ENCODE data around the gene GLO1. TPM values are rescaled to one million over a fixed set of nuclear protein-coding genes. Genes with fewer than 3 reads are reported as not detected.

Gene GLO1
- total RNA-seq, 4 donors from 2014 or later: 60.6 to 85.4 (median 72.9) TPM

DNA sequence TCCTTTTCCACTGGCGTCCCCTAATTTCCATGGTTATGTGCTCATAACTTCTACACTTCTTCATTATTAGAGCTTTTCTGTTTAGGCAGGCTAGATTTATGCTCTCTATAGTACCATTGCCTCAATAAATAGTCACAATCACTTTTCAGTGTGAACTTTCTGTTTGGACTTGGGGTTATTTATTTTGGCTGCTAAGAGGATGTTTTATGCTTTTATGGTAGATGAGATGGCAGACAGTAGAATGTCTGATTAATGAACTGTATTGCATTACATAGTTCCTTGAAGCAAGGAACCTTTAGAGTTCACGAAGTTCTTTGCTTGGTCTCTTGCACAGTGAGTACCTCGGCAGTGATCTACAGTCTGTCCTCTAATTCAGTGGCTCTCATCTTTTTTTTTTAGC is 19.1 kb upstream of the GLO1 start:
- TF ChIP-seq, protein P1, sequence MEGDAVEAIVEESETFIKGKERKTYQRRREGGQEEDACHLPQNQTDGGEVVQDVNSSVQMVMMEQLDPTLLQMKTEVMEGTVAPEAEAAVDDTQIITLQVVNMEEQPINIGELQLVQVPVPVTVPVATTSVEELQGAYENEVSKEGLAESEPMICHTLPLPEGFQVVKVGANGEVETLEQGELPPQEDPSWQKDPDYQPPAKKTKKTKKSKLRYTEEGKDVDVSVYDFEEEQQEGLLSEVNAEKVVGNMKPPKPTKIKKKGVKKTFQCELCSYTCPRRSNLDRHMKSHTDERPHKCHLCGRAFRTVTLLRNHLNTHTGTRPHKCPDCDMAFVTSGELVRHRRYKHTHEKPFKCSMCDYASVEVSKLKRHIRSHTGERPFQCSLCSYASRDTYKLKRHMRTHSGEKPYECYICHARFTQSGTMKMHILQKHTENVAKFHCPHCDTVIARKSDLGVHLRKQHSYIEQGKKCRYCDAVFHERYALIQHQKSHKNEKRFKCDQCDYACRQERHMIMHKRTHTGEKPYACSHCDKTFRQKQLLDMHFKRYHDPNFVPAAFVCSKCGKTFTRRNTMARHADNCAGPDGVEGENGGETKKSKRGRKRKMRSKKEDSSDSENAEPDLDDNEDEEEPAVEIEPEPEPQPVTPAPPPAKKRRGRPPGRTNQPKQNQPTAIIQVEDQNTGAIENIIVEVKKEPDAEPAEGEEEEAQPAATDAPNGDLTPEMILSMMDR (IDR thresholded peaks at IDR 0.05): no peak
- no peak for ATAC-seq (ENCODE audit: low FRiP score)
- no peak for DNase-seq (ENCODE audit: low spot score)

DNA sequence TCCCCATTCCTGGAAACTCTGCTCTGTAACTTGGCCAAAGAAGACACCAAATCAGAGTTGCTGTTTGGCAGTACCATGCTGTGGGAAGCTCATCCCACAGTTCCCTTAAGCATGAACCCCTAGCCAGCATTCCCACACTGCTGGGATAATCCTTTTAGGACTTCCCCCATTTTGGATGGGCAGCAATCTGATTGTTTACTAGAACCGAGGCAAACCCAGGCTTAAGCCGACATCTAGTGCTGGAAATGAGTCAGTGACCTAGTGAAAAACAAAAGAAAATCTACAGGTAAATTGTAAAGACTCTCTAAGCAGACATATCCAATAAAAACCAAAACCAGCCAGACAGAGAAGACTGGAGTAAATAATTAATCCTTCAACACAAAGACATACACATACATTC is 17.4 kb upstream of the GLO1 start:
- TF ChIP-seq, protein P1 (IDR thresholded peaks at IDR 0.05): no peak
- ATAC-seq (ENCODE audit: low FRiP score): no peak
- no peak for DNase-seq (ENCODE audit: low spot score)

DNA sequence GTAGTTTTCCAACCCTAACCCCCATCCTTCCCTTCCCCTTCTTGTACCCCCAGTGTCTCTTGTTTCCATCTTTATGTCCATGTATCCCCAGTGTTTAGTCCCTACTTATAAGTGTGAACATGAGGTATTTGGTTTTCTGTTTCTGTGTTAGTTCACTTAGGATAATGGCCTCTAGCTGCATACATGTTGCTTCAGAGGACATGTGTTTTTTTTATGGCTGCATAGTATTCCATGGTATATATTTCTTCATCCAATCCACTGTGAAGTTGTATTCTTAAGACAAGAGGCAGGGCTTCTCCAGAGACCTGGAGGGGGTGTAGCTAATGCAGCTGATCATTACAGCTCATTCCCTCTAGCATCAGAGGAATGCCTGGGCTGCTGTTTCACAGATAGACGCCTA is 16.4 kb upstream of the GLO1 start:
- ATAC-seq (ENCODE audit: low FRiP score): no peak
- no peak for DNase-seq (ENCODE audit: low spot score)
- TF ChIP-seq, protein P1 (IDR thresholded peaks at IDR 0.05): no peak

DNA sequence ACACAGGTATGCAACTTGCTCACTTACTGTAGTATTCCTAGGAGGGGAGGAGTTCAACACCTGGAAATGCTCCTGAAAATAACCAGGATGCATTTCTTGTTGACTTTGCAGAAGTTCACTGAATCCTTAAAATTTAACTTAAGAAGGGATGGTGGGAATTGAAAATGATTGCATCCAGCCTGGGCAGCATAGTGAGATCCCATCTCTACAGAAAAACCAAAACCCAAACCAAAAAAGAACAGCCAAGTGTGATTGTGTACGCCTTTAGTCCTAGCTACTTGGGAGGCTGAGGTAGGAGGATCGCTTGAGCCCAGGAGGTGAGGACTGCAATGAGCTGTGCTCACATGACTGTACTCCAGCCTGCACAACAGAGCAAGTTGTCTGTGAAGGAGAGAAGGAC is 13.9 kb upstream of the GLO1 start:
- TF ChIP-seq, protein P1 (IDR thresholded peaks at IDR 0.05): no peak
- ATAC-seq (ENCODE audit: low FRiP score) (no peak), DNase-seq (ENCODE audit: low spot score) (no peak)

DNA sequence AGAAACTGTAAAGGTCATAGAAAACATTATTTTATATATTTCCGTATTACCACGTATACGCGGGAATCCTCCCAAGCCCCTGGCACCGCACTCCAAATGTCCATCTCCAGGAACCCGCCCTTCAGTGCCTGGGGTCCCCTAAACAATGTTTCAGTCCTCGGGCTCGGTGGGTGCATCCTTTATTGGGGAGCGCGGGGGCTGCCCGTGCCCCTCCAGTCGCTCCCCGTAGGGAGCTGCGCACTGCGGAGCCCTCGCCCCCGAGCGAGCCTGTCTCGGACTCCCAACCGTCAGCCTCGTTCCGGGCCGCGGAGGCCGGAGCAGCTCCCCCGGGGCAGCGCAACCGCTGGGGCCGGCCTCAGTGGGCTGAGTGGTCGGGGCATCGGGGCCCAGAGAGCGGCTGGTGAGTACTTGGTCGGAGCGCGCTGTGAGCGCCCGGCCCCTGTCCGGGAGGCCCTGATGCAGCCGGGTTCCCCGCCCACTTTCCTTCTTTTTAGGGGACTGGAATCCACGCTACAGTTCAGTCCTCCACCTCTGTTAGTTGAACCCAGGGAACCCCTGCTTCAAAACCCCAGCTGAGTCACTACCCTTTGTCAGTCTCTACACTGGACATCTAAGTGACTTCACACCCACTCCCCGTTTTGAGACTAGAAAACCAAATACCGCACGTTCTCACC is 12.2 kb upstream of the GLO1 start, which contains the start of gene DNAH8:
Gene DNAH8, plus strand, starts transcription at position 296 of the 674 bp plus-strand sequence. CDS start 7,499 bp downstream, outside the sequence.
- DNase-seq (ENCODE audit: low spot score) (no peak), ATAC-seq (ENCODE audit: low FRiP score) (peak; percentile 43)
- TF ChIP-seq, protein P1 (IDR thresholded peaks at IDR 0.05): no peak

DNA sequence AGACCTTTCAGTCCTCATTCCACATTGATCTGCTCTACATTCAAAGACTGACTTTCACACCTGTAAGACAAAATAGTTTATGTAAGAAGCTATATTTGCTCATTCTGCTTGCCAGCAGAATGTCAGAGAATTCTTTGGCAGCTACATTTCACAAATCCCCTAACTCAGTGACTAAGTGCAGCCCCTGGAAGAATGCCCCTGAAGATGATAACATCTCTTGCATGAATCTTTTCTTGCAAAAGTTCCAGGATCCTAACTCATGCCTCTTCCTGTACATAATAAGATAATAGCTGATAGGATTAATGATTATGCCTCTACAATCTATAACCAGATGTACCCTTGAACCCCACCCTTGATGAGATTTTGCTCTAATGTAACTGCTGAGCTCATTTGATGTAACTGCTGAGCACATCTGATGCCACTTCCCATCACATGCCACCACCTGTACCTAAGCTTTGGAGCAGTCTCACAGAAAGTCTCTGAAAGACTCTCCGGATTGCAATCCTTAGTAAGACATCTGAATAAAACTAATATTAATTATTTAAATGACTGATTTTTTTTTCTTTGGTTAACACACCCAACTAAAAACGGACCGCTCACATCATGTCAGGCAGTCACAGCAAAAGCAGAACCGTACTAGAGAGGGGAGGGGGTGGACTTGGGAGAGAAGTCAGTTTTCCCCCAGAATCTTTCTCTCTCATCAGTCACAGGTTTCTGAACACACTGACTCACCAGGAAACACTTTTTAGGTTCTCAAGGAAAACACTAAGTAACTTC is 11.5 kb upstream of the GLO1 start:
- no peak for DNase-seq (ENCODE audit: low spot score)
- TF ChIP-seq, protein P1 (IDR thresholded peaks at IDR 0.05): no peak
- no peak for ATAC-seq (ENCODE audit: low FRiP score)
